Tibial artery (tissue), 4 donors: ENCODE results near the gene DOK6.

Source experiments
- DNase-seq, 2 donors: peaks; one replicate each; pipeline ENCODE4 v3.0.0-alpha.2; 2019
- H3K27ac ChIP-seq, 2 donors: fragments of 200-600 bp; sonication (generic) in 1 of 2; 1 replicate in 1 of 2; 2 replicates in 1 of 2; pipeline ENCODE4 v1.5.1; 2018 to 2019; ENCODE audit warnings: mild to moderate bottlenecking in 1 of 2
- H3K27me3 ChIP-seq, 2 donors: fragments of 200-600 bp; sonication (generic) in 1 of 2; one replicate each; pipeline versions ENCODE4 v1.5.1 to v1.6.0; 2016 to 2019
- H3K36me3 ChIP-seq, 3 donors: fragments of 200-600 bp; sonication (generic) in 2 of 3; one replicate each; pipeline ENCODE4 v1.5.1; 2016 to 2019; ENCODE audit warnings: mild to moderate bottlenecking in 2 of 3
- H3K4me1 ChIP-seq, 4 donors: fragments of 200-600 bp; sonication (generic) in 2 of 4; 1 replicate in 3 of 4; 2 replicates in 1 of 4; pipeline ENCODE4 v1.5.1; 2016 to 2019
- H3K4me3 ChIP-seq, 2 donors: fragments of 200-600 bp; sonication (generic) in 1 of 2; 1 replicate in 1 of 2; 2 replicates in 1 of 2; pipeline ENCODE4 v1.5.1; 2018 to 2019; ENCODE audit warnings: mild to moderate bottlenecking in 2 of 2
- H3K9me3 ChIP-seq, 3 donors: fragments of 200-600 bp; sonication (generic) in 1 of 3; one replicate each; pipeline ENCODE4 v1.5.1; 2016 to 2019
- CTCF ChIP-seq, 2 experiments: fragments of 200-600 bp in 1 of 2; fragments of 450-650 bp in 1 of 2; IDR thresholded peaks; one replicate each; pipeline ENCODE4 v1.5.1; 2017 to 2019; ENCODE audit warnings: antibody characterized with exemption in 2 of 2, mild to moderate bottlenecking in 1 of 2, moderate library complexity in 1 of 2
- intact Hi-C: fragments of 100-400 bp; cut with DNase I; formaldehyde crosslinking; loops from one replicate; pipeline ENCODE4 v1.15.0; 2023; ENCODE audit warnings: low total_unique reads

Gene DOK6

GRCh38 chr18:69790649-69791048, 390.0 kb downstream of the DOK6 start:
- H3K27me3 ChIP-seq: no peaks in the 10 kb centered on the region

DNA sequence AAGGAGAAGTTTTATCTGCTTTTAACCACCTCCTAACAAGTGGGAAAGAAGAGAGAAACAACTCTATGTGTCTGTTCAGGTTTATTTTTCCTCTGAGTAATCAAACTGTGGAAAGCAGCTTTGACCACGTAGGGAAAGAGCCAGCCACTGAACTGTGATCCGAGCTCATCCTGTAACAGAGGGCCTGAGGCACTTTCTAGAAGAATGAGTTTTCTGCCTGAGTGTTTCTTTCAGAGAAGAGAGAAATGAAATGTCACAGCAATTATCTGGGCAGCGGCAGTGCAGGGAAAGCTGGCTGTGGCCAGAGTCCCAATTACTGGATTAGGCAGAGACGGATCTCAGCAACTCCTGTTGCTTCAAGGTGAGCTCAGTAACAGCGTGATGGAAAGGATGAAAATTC, 395.1 kb downstream of the DOK6 start:
- Histone ChIP-seq H3K4me3 (no peak overlapping the region), H3K27me3 (no peaks in the 10 kb centered on the region), H3K9me3 (no peaks in the 10 kb centered on the region), H3K27ac (no peak overlapping the region), H3K4me1 (no peaks in the 10 kb centered on the region), H3K36me3 (no peaks in the 10 kb centered on the region)
- TF ChIP-seq CTCF (IDR thresholded peaks at IDR 0.05): no peak
- intact Hi-C loops: no loop called here
- DNase-seq: no peak

More at GRCh38 chr18:69790649-69791048, 390.0 kb downstream of the DOK6 start:
- H3K36me3 ChIP-seq: no peaks in the 10 kb centered on the region
- intact Hi-C loops: no loop called here
- no peak for TF ChIP-seq CTCF (IDR thresholded peaks at IDR 0.05)
- H3K27ac ChIP-seq: no peak overlapping the region
- H3K4me3 ChIP-seq: no peak overlapping the region
- H3K9me3 ChIP-seq: no peaks in the 10 kb centered on the region
- no peak for DNase-seq
- H3K4me1 ChIP-seq: no peaks in the 10 kb centered on the region

GRCh38 chr18:69804776-69805501, 404.3 kb downstream of the DOK6 start:
- Histone ChIP-seq H3K4me3 (no peak overlapping the region), H3K9me3 (no peaks in the 10 kb centered on the region)

DNA sequence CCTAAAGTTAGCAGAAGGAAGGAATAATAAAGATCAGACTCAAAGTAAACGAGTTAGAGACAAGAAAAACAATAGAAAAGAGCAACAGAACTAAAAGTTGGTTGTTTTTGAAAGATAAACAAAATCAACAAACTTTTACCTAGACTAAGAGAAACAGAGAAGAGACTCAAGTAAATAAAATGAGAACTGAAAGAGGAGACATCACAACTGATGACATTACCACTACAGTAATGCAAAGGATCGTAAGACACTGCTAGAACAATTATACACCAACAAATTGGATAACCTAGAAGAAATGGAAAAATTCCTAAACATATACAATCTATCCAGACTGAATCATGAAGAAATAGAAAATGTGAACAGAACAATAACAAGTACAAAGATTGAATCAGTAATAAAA, 407.7 kb downstream of the DOK6 start:
- Histone ChIP-seq H3K4me3 (no peak overlapping the region), H3K27ac (no peak overlapping the region), H3K4me1 (no peaks in the 10 kb centered on the region), H3K27me3 (no peaks in the 10 kb centered on the region), H3K9me3 (no peaks in the 10 kb centered on the region), H3K36me3 (no peaks in the 10 kb centered on the region)
- DNase-seq: no peak
- intact Hi-C loops: no loop called here
- no peak for TF ChIP-seq CTCF (IDR thresholded peaks at IDR 0.05)

More at GRCh38 chr18:69804776-69805501, 404.3 kb downstream of the DOK6 start:
- intact Hi-C loops: no loop called here
- TF ChIP-seq CTCF (IDR thresholded peaks at IDR 0.05): no peak
- Histone ChIP-seq H3K4me1 (no peaks in the 10 kb centered on the region), H3K27me3 (no peaks in the 10 kb centered on the region), H3K27ac (no peak overlapping the region), H3K36me3 (no peaks in the 10 kb centered on the region)
- DNase-seq: no peak

GRCh38 chr18:69813559-69813958, 412.9 kb downstream of the DOK6 start:
- H3K4me3 ChIP-seq: no peak overlapping the region
- no peaks in the 10 kb centered on the region for H3K4me1 ChIP-seq
- H3K27ac ChIP-seq: no peak overlapping the region
- no peaks in the 10 kb centered on the region for H3K9me3 ChIP-seq
- no peak for TF ChIP-seq CTCF (IDR thresholded peaks at IDR 0.05)
- H3K27me3 ChIP-seq: no peaks in the 10 kb centered on the region
- H3K36me3 ChIP-seq: no peaks in the 10 kb centered on the region
- DNase-seq: no peak
- intact Hi-C loops: no loop called here
